Measurements from ENCODE around the gene MINDY4.

- TF ChIP-seq, protein P1, sequence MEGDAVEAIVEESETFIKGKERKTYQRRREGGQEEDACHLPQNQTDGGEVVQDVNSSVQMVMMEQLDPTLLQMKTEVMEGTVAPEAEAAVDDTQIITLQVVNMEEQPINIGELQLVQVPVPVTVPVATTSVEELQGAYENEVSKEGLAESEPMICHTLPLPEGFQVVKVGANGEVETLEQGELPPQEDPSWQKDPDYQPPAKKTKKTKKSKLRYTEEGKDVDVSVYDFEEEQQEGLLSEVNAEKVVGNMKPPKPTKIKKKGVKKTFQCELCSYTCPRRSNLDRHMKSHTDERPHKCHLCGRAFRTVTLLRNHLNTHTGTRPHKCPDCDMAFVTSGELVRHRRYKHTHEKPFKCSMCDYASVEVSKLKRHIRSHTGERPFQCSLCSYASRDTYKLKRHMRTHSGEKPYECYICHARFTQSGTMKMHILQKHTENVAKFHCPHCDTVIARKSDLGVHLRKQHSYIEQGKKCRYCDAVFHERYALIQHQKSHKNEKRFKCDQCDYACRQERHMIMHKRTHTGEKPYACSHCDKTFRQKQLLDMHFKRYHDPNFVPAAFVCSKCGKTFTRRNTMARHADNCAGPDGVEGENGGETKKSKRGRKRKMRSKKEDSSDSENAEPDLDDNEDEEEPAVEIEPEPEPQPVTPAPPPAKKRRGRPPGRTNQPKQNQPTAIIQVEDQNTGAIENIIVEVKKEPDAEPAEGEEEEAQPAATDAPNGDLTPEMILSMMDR (conservative IDR thresholded peaks at IDR 0.05 in 1 of 2, IDR thresholded peaks at IDR 0.05 in 1 of 2; ENCODE audit: extremely low read depth in 1 of 2, insufficient read depth in 1 of 2, low read depth in 1 of 2, low read length in 2 of 2) = no peak
- TF ChIP-seq EZH2 (IDR thresholded peaks at IDR 0.05; ENCODE audit: borderline replicate concordance, low read length) = no peak
Measured at GRCh38 chr7:30772984-30773383, 1.8 kb downstream of the MINDY4 start.
